Activated B cell treated with CpG ODN at 0.5 μM for 24 hours (primary cell): ENCODE measurements around the gene ROPN1L. TPM values are rescaled to one million over a fixed set of nuclear protein-coding genes. Genes with fewer than 3 reads are reported as not detected.
A peak's percentile ranks its signal among the peaks of the same experiment; 100 is the strongest.

Experiments used
- ATAC-seq: fragments of 200-7000 bp; cut with Tn5 transposase; one replicate; pipeline ENCODE4 v1.10.0; 2021; ENCODE audit warnings: low read depth, mild to moderate bottlenecking, moderate library complexity
- CTCF ChIA-PET: fragments of 350-600 bp; sonication (Branson Sonifier 250); formaldehyde crosslinking; loops from one replicate; lab custom pipeline; 2021; ENCODE audit warnings: antibody characterized with exemption; lab: Charles Lee
- POLR2A ChIA-PET: fragments of 350-600 bp; sonication (Branson Sonifier 250); formaldehyde crosslinking; loops from one replicate; lab custom pipeline; 2021; ENCODE audit warnings: antibody characterized with exemption; lab: Charles Lee
- DNase-seq: peaks from one replicate; pipeline ENCODE4 v3.0.0; 2022
- H3K27ac Mint-ChIP-seq: one replicate; pipeline ENCODE4 v1.8.0; 2020; ENCODE audit warnings: mixed read lengths
- H3K27me3 Mint-ChIP-seq: one replicate; pipeline ENCODE4 v1.8.0; 2021; ENCODE audit warnings: mixed read lengths
- H3K36me3 Mint-ChIP-seq: one replicate; pipeline ENCODE4 v1.8.0; 2021; ENCODE audit warnings: low read depth, mixed read lengths
- H3K4me1 Mint-ChIP-seq: one replicate; pipeline ENCODE4 v1.8.0; 2021; ENCODE audit warnings: mixed read lengths
- H3K4me3 Mint-ChIP-seq: one replicate; pipeline ENCODE4 v1.8.0; 2020; ENCODE audit warnings: mild to moderate bottlenecking, mixed read lengths
- H3K9me3 Mint-ChIP-seq: one replicate; pipeline ENCODE4 v1.8.0; 2020; ENCODE audit warnings: mixed read lengths
- CTCF ChIP-seq: fragments of 200-600 bp; IDR thresholded peaks from one replicate; pipeline ENCODE4 v1.8.0; 2022; ENCODE audit warnings: antibody characterized with exemption, mild to moderate bottlenecking
- intact Hi-C: fragments of 100-400 bp; cut with micrococcal nuclease; formaldehyde crosslinking; loops from one replicate; pipeline ENCODE4 v1.15.1; 2024
- total RNA-seq: library from RNA; stranded (reverse); gene quantifications from 2 replicates; pipeline ENCODE4 v1.2.3, GENCODE V29; 2022

The ROPN1L gene
- total RNA-seq, 1 donor from 2014 or later, result 0.49 TPM

GRCh38 chr5:10505517-10506095 is 63.9 kb downstream of the ROPN1L start:
- no peaks in the 10 kb centered on the region for H3K27me3 Mint-ChIP-seq
- CTCF ChIA-PET, result no interaction called here
- peak overlapping the region; percentile 8 for H3K4me3 Mint-ChIP-seq
- ATAC-seq (peak; percentile 98), DNase-seq (no peak)
- intact Hi-C loops, result loop anchor here (1.0 to 2.0 kb wide), 7 partner anchors 15 to 127 kb away; no protein-coding TSS in a partner anchor
- peaks cover 13% of the 10 kb centered on the region for H3K4me1 Mint-ChIP-seq
- H3K27ac Mint-ChIP-seq, result peak overlapping the region; percentile 76
- H3K36me3 Mint-ChIP-seq, result no peaks in the 10 kb centered on the region
- no peak for TF ChIP-seq CTCF
- POLR2A ChIA-PET, result interaction anchor here (0.7 to 1.5 kb wide), 5 partner anchors 15 to 61 kb away, joined by 3 to 9 read pairs (median 4); no protein-coding TSS in a partner anchor
- no peaks in the 10 kb centered on the region for H3K9me3 Mint-ChIP-seq

GRCh38 chr5:10506535-10506934 is 64.9 kb downstream of the ROPN1L start:
- POLR2A ChIA-PET, result interaction anchor here (0.7 to 1.5 kb wide), 4 partner anchors 14 to 60 kb away, joined by 4 to 9 read pairs (median 4); no protein-coding TSS in a partner anchor
- intact Hi-C loops, result no loop called here
- Mint-ChIP-seq H3K36me3 (no peaks in the 10 kb centered on the region), H3K4me1 (peaks cover 13% of the 10 kb centered on the region), H3K27me3 (no peaks in the 10 kb centered on the region), H3K9me3 (no peaks in the 10 kb centered on the region), H3K27ac (no peak overlapping the region), H3K4me3 (no peak overlapping the region)
- CTCF ChIA-PET, result no interaction called here
- no peak for TF ChIP-seq CTCF
- ATAC-seq, result no peak
- no peak for DNase-seq

GRCh38 chr5:10507575-10508096 is 66.0 kb downstream of the ROPN1L start:
- intact Hi-C loops, result no loop called here
- Mint-ChIP-seq H3K9me3 (no peaks in the 10 kb centered on the region), H3K36me3 (no peaks in the 10 kb centered on the region), H3K27me3 (no peaks in the 10 kb centered on the region), H3K4me1 (peaks cover 13% of the 10 kb centered on the region), H3K27ac (no peak overlapping the region), H3K4me3 (no peak overlapping the region)
- no peak for TF ChIP-seq CTCF
- ChIA-PET CTCF (no interaction called here), POLR2A (interaction anchor here (0.9 kb wide), 1 partner anchor 56 kb away, joined by 3 read pairs; the partner anchor contains the start of gene ANKRD33B)
- DNase-seq, result no peak
- no peak for ATAC-seq

- intact Hi-C loops, result no loop called here
- no peak for ATAC-seq
- H3K4me1 Mint-ChIP-seq, result peaks cover 13% of the 10 kb centered on the region
- no peaks in the 10 kb centered on the region for H3K36me3 Mint-ChIP-seq
- no peaks in the 10 kb centered on the region for H3K9me3 Mint-ChIP-seq
- H3K4me3 Mint-ChIP-seq, result no peak overlapping the region
- no peak overlapping the region for H3K27ac Mint-ChIP-seq
- no peak for TF ChIP-seq CTCF
- CTCF ChIA-PET, result no interaction called here
- POLR2A ChIA-PET, result interaction anchor here (1.8 kb wide), 1 partner anchor 19 kb away, joined by 4 read pairs; no protein-coding TSS in a partner anchor
- no peak for DNase-seq
- H3K27me3 Mint-ChIP-seq, result peaks cover 2% of the 10 kb centered on the region
Measured at GRCh38 chr5:10509575-10509974, 67.9 kb downstream of the ROPN1L start.

- POLR2A ChIA-PET, result no interaction called here
- intact Hi-C loops, result no loop called here
- CTCF ChIA-PET, result no interaction called here
- no peaks in the 10 kb centered on the region for H3K9me3 Mint-ChIP-seq
- DNase-seq, result no peak
- H3K27ac Mint-ChIP-seq, result no peak overlapping the region
- H3K4me1 Mint-ChIP-seq, result no peaks in the 10 kb centered on the region
- no peak for TF ChIP-seq CTCF
- no peak overlapping the region for H3K4me3 Mint-ChIP-seq
- ATAC-seq, result no peak
- peaks cover 2% of the 10 kb centered on the region for H3K27me3 Mint-ChIP-seq
- H3K36me3 Mint-ChIP-seq, result no peaks in the 10 kb centered on the region
Measured at GRCh38 chr5:10511741-10512640, 70.3 kb downstream of the ROPN1L start.
